Measurements from ENCODE around the gene TRIP11.

TRIP11 gene

DNA sequence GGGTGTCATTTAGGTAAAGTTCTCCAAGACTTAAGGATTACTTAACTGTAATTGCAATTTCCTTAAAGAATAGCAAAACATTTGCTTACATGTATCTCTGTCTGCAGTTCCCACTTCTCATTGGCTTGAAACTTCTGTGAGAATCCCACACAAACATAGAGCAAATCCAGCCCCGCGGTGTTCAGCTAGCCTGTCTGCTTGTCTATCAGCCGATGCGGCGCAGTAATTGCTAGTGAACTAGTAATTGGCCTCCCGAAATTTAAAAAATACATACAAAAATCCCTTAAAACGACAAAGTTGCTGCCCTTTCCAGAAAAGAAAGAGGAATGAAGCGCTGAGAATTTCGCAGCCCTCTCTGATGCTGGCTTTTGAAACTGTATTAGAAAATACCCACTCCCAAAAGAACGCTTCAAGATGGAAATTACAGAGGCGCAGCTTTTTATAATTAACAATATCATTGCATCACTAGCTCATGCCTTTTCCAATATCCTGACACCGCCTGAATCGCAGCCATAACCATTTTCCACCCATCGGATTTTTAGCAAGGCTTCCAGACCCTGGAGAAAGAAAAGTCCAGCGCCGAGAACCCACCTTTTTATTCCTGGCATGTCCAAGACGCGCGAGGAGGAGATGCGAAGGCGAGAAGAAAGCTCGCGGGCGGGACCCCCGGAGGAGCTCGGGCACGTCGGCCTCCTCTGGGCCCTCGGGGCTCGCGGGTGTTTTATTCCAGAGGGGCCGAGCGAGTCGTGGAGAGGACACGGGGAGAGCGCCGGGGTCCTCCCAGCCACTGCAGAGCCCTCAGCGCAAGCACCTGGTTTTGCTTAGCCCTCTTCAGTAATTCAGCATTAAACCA lies 93.0 kb downstream of the TRIP11 start:
- H3K4me3 ChIP-seq (ENCODE audit: low read depth, low read length): peak overlapping the region; percentile 56
- TF ChIP-seq, protein P1, sequence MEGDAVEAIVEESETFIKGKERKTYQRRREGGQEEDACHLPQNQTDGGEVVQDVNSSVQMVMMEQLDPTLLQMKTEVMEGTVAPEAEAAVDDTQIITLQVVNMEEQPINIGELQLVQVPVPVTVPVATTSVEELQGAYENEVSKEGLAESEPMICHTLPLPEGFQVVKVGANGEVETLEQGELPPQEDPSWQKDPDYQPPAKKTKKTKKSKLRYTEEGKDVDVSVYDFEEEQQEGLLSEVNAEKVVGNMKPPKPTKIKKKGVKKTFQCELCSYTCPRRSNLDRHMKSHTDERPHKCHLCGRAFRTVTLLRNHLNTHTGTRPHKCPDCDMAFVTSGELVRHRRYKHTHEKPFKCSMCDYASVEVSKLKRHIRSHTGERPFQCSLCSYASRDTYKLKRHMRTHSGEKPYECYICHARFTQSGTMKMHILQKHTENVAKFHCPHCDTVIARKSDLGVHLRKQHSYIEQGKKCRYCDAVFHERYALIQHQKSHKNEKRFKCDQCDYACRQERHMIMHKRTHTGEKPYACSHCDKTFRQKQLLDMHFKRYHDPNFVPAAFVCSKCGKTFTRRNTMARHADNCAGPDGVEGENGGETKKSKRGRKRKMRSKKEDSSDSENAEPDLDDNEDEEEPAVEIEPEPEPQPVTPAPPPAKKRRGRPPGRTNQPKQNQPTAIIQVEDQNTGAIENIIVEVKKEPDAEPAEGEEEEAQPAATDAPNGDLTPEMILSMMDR (IDR thresholded peaks at IDR 0.05; ENCODE audit: low read depth, low read length, missing control alignments): no peak
- no peak overlapping the region for H3K27ac ChIP-seq
- H3K36me3 ChIP-seq (replicated peaks): no peaks in the 10 kb centered on the region
- in situ Hi-C loops (cut with HindIII; ENCODE audit: low pct_ligation_motif_present, low sequenced_read_pairs): no loop called here
- H3K27me3 ChIP-seq (replicated peaks): peaks cover 5% of the 10 kb centered on the region
- DNase-seq: no peak

DNA sequence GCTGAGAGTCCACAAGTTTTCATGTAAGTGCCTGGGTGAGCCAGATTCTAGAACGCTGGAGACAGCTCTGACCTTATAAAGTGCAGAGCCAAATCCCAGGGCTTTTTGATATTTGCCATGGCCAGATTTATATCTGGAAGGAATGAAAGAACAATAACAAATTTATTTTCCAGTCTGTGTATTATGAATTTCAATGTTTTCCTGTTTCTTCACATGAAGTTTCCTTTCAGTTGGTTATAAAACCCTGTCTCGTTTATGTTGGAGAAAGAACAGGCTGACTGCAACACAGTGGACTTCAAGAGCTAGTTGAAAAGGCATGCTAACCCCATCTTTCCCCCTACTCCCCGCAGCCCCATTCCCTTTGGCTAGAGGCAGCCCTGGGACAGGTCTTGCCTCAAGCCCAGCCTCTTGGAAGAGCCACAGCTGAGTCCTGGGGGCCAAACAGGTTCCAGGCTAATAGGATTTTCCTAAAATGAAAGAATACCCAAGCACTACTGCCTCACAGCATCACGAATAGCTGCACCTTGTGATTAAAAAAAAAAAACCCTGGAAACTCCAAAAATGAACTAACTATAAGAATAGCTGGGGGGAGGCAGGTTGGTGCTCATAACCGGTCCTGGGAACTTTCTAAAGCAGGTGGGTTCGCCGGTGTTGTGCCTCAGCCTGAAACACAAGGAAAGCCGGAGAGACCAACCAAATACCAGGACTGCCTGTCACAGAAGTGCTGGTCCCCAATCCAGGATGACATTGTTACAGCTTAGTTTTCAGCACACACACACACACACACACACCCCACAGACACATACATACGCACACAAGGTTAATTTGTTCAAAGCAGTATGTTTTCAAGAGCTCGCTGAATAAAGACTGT lies 93.9 kb downstream of the TRIP11 start:
- Histone ChIP-seq H3K27me3 (replicated peaks) (peaks cover 5% of the 10 kb centered on the region), H3K4me3 (ENCODE audit: low read depth, low read length) (peak overlapping the region; percentile 56), H3K36me3 (replicated peaks) (no peaks in the 10 kb centered on the region), H3K27ac (no peak overlapping the region)
- TF ChIP-seq, protein P1 (IDR thresholded peaks at IDR 0.05; ENCODE audit: low read depth, low read length, missing control alignments): no peak
- no peak for DNase-seq
- in situ Hi-C loops (cut with HindIII; ENCODE audit: low pct_ligation_motif_present, low sequenced_read_pairs): no loop called here

DNA sequence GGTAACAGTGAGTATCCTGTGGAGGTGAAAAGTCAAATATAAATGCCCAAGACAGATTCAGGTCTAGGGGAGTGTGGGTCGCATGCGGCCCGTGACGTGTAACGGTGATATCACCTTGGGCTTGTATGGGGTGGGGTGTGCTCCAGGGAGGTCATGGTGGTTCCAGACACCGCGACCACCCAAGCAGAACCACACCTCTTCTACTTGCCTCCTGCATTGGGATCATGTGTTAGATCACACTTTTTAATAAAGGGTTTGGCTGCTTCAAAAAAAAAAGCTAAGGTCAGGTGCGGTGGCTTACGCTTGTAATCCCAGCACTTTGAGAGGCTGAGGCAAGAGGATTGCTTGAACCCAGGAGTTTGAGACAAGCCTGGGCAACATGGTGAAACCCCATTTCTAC lies 96.9 kb downstream of the TRIP11 start:
- DNase-seq: no peak
- TF ChIP-seq, protein P1 (IDR thresholded peaks at IDR 0.05; ENCODE audit: low read depth, low read length, missing control alignments): no peak
- in situ Hi-C loops (cut with HindIII; ENCODE audit: low pct_ligation_motif_present, low sequenced_read_pairs): no loop called here
- Histone ChIP-seq H3K27me3 (replicated peaks) (peaks cover 5% of the 10 kb centered on the region), H3K27ac (no peak overlapping the region), H3K4me3 (ENCODE audit: low read depth, low read length) (no peak overlapping the region), H3K36me3 (replicated peaks) (no peaks in the 10 kb centered on the region)

DNA sequence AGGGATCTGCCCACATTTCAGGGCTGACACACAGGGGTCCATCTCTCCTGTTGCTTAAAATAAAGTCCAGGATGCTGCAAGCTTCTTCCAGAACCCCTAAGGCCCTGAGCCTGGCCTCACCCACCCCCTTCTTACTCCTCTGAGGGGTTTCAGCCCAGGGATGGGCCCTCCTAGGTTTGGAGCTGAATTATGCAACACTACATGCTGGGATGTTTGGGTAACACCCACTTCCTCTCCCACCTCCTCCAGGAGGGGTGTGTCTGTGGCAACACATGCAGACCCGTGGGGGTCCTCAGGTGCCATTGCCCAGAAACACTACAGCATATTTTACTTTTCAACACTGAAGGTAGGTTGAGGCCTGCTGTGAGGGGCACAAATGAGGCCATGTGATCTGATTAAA lies 97.7 kb downstream of the TRIP11 start:
- Histone ChIP-seq H3K36me3 (replicated peaks) (no peaks in the 10 kb centered on the region), H3K4me3 (ENCODE audit: low read depth, low read length) (no peak overlapping the region), H3K27me3 (replicated peaks) (peaks cover 5% of the 10 kb centered on the region), H3K27ac (no peak overlapping the region)
- in situ Hi-C loops (cut with HindIII; ENCODE audit: low pct_ligation_motif_present, low sequenced_read_pairs): no loop called here
- TF ChIP-seq, protein P1 (IDR thresholded peaks at IDR 0.05; ENCODE audit: low read depth, low read length, missing control alignments): no peak
- DNase-seq: no peak

DNA sequence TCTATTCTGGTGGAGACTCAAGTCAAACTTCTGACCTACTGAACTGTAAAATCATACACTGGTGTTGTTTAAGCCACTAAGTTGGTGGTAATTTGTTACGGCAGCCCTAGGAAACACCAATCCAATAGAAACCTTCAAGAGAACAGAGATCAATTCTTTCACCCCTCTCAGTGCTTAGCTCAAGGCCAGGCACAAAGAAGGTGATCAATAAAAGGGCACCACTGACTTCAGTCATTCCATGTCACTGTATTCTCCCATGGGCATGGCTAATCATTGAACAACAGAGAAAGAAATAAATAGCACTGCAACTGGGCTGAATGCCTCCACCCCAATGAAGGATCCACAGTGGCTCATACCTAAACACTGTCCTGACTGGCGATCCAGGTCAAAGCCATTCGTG lies 99.7 kb downstream of the TRIP11 start:
- H3K36me3 ChIP-seq (replicated peaks): no peaks in the 10 kb centered on the region
- H3K4me3 ChIP-seq (ENCODE audit: low read depth, low read length): no peak overlapping the region
- TF ChIP-seq, protein P1 (IDR thresholded peaks at IDR 0.05; ENCODE audit: low read depth, low read length, missing control alignments): no peak
- H3K27me3 ChIP-seq (replicated peaks): no peaks in the 10 kb centered on the region
- in situ Hi-C loops (cut with HindIII; ENCODE audit: low pct_ligation_motif_present, low sequenced_read_pairs): no loop called here
- H3K27ac ChIP-seq: no peak overlapping the region
- DNase-seq: no peak

Data from brain microvascular endothelial cell (primary cell).